Activated CD4-positive, alpha-beta memory T cell treated with anti-CD3 and anti-CD28 coated beads, Interleukin-2, amount 10 ng/mL, durations not matched to agents 7 days and 5 days (primary cell): ENCODE results near the gene RSF1. TPM values are rescaled to one million over a fixed set of nuclear protein-coding genes. Genes with fewer than 3 reads are reported as not detected.

Experiments used
- CTCF ChIA-PET: fragments of 350-600 bp; sonication (Branson Sonifier 250); formaldehyde crosslinking; loops from one replicate; lab custom pipeline; 2021; ENCODE audit warnings: antibody characterized with exemption, inconsistent platforms; lab: Charles Lee
- POLR2A ChIA-PET: fragments of 350-600 bp; sonication (Branson Sonifier 250); formaldehyde crosslinking; loops from one replicate; lab custom pipeline; 2021; ENCODE audit warnings: antibody characterized with exemption; lab: Charles Lee
- DNase-seq: peaks from one replicate; pipeline ENCODE4 v3.0.0-alpha.2; 2020
- H3K27ac Mint-ChIP-seq: one replicate; pipeline ENCODE4 v1.8.0; 2021; ENCODE audit warnings: mild to moderate bottlenecking, mixed read lengths
- H3K27me3 Mint-ChIP-seq: one replicate; pipeline ENCODE4 v1.8.0; 2021; ENCODE audit warnings: mixed read lengths
- H3K36me3 Mint-ChIP-seq: one replicate; pipeline ENCODE4 v1.8.0; 2021; ENCODE audit warnings: low read depth, mixed read lengths
- H3K4me1 Mint-ChIP-seq: one replicate; pipeline ENCODE4 v1.8.0; 2021; ENCODE audit warnings: mixed read lengths
- H3K4me3 Mint-ChIP-seq: one replicate; pipeline ENCODE4 v1.8.0; 2021; ENCODE audit warnings: mild to moderate bottlenecking, mixed read lengths
- H3K9me3 Mint-ChIP-seq: one replicate; pipeline ENCODE4 v1.8.0; 2021; ENCODE audit warnings: mixed read lengths
- total RNA-seq, 2 experiments: library from RNA; stranded (reverse); gene quantifications; one replicate each; pipeline ENCODE4 v1.2.3, GENCODE V29; 2021

The RSF1 gene
- total RNA-seq, 2 experiments from 2014 or later: 58.6 to 62.5 TPM

DNA sequence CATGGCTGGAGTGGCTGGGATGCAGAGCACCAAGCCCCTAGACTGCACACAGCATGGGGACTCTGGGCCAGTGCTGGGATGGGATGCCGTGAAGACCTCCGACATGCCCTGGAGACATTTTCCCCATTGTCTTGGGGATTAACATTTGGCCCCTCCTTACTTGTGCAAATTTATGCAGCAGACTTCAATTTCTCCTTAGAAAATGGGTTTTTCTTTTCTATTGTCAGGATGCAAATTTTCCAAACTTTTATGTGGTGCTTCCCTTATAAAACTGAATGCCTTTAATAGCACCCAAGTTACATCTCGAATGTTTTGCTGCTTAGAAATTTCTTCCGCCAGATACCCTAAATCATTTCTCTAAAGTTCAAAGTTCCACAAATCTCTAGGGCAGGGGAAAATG is 29.2 kb downstream of the RSF1 start:
- Mint-ChIP-seq H3K4me3 (no peak overlapping the region), H3K36me3 (peaks cover 49% of the 10 kb centered on the region), H3K27me3 (no peaks in the 10 kb centered on the region), H3K4me1 (peaks cover 17% of the 10 kb centered on the region), H3K27ac (no peak overlapping the region), H3K9me3 (peaks cover 21% of the 10 kb centered on the region)
- DNase-seq: no peak
- POLR2A ChIA-PET: no interaction called here
- CTCF ChIA-PET: no interaction called here

DNA sequence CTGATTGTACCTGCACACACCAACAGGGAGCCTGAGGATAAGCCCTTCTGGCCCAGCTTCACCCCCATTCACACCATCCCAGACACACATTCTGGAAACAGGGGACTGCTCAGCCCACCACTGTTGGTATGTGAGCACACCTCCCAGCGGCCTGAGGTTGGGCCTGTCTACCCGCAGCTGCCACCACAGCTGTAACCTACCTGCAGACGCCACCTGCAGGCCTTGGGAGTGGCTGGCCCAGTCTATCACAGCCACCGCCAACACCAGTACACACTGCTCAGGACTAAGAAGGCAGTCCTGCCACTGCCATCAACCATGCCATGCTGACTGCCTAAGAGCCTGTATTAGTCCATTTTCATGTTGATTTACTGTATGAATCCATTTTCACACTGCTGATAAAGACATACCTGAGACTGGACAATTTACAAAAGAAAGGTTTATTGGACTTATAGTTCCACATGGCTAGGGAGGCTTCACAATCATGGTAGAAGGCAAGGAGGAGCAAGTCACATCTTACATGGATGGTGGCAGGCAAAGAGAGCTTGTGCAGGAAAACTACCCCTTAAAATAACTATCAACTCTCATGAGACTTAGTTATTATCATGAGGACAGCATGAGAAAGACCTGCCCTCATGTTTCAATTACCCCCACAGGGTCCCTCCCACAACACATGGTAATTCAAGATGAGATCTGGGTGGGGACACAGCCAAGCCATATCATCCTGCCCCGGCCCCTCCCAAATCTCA is 30.6 kb downstream of the RSF1 start:
- no peak overlapping the region for H3K27ac Mint-ChIP-seq
- peaks cover 38% of the 10 kb centered on the region for H3K36me3 Mint-ChIP-seq
- DNase-seq: no peak
- H3K4me1 Mint-ChIP-seq: peaks cover 17% of the 10 kb centered on the region
- CTCF ChIA-PET: no interaction called here
- H3K27me3 Mint-ChIP-seq: no peaks in the 10 kb centered on the region
- POLR2A ChIA-PET: no interaction called here
- H3K9me3 Mint-ChIP-seq: peaks cover 21% of the 10 kb centered on the region
- no peak overlapping the region for H3K4me3 Mint-ChIP-seq

- no peaks in the 10 kb centered on the region for H3K27me3 Mint-ChIP-seq
- no peak overlapping the region for H3K27ac Mint-ChIP-seq
- ChIA-PET POLR2A (interaction anchor here (1.2 kb wide), 1 partner anchor 31 kb away, joined by 3 read pairs; the partner anchor contains the start of gene RSF1), CTCF (no interaction called here)
- H3K9me3 Mint-ChIP-seq: peaks cover 21% of the 10 kb centered on the region
- H3K36me3 Mint-ChIP-seq: peaks cover 38% of the 10 kb centered on the region
- DNase-seq: no peak
- H3K4me1 Mint-ChIP-seq: peaks cover 15% of the 10 kb centered on the region
- H3K4me3 Mint-ChIP-seq: no peak overlapping the region
Measured at GRCh38 chr11:77789061-77789730, 31.3 kb downstream of the RSF1 start.

- ChIA-PET POLR2A (no interaction called here), CTCF (no interaction called here)
- DNase-seq: no peak
- no peak overlapping the region for H3K27ac Mint-ChIP-seq
- no peaks in the 10 kb centered on the region for H3K36me3 Mint-ChIP-seq
- no peaks in the 10 kb centered on the region for H3K9me3 Mint-ChIP-seq
- no peak overlapping the region for H3K4me3 Mint-ChIP-seq
- peaks cover 13% of the 10 kb centered on the region for H3K4me1 Mint-ChIP-seq
- no peaks in the 10 kb centered on the region for H3K27me3 Mint-ChIP-seq
Measured at GRCh38 chr11:77784572-77784971, 36.0 kb downstream of the RSF1 start.

DNA sequence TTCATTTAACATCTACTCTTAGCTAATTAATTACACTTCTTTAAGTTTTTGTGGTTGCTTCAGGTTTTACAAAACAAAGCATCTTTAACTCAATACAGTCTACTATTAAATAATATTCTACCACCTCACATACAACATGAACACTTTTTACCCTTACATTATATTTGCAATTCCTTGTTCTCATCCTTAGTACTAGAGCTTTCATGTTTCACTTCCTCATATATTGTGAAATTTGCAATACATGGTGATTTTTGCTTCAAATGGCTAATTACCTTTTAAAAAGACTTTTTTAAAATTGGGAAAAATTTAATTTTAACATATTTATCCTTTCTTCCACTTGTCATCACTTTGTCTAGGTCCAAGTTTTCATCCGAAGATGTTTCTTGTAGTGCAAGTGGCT is 37.5 kb downstream of the RSF1 start:
- CTCF ChIA-PET: no interaction called here
- POLR2A ChIA-PET: no interaction called here
- DNase-seq: no peak
- H3K27ac Mint-ChIP-seq: no peak overlapping the region
- H3K36me3 Mint-ChIP-seq: no peaks in the 10 kb centered on the region
- H3K4me1 Mint-ChIP-seq: peaks cover 3% of the 10 kb centered on the region
- no peak overlapping the region for H3K4me3 Mint-ChIP-seq
- no peaks in the 10 kb centered on the region for H3K9me3 Mint-ChIP-seq
- H3K27me3 Mint-ChIP-seq: no peaks in the 10 kb centered on the region

DNA sequence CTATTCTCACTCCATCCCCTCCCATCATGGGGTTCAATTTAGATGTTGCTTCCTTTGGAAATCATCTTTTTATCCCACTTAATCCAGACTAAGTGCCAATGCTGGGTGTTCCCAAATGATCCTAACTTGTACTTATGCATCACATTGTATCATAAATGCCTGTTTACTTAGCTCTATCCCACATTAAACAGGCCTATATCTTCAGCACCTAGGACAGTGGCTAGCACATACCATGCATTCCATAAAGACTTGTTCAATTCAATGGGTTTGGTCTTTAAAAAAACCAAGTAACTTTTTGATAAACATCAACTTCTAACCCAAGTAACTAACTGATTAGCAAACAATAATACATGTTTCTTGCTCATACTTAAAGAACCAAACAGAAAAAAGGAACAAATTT is 40.6 kb downstream of the RSF1 start:
- no peak for DNase-seq
- CTCF ChIA-PET: no interaction called here

GRCh38 chr11:77778549-77778948 is 42.0 kb downstream of the RSF1 start:
- Mint-ChIP-seq H3K27ac (no peak overlapping the region), H3K9me3 (no peaks in the 10 kb centered on the region), H3K4me3 (no peak overlapping the region), H3K27me3 (no peaks in the 10 kb centered on the region), H3K4me1 (peaks cover 3% of the 10 kb centered on the region), H3K36me3 (no peaks in the 10 kb centered on the region)
- ChIA-PET POLR2A (no interaction called here), CTCF (interaction anchor here (1.1 kb wide), 1 partner anchor 268 kb away, joined by 3 read pairs; no protein-coding TSS in a partner anchor)
- DNase-seq: no peak

More for the DNA sequence above, 40.6 kb downstream of the RSF1 start:
- Mint-ChIP-seq H3K27me3 (no peaks in the 10 kb centered on the region), H3K36me3 (no peaks in the 10 kb centered on the region), H3K4me1 (peaks cover 1% of the 10 kb centered on the region), H3K4me3 (no peak overlapping the region), H3K9me3 (no peaks in the 10 kb centered on the region), H3K27ac (no peak overlapping the region)
- POLR2A ChIA-PET: interaction anchor here (0.7 kb wide), 1 partner anchor 18 kb away, joined by 3 read pairs; no protein-coding TSS in a partner anchor

GRCh38 chr11:77778118-77778517 is 42.4 kb downstream of the RSF1 start:
- H3K27ac Mint-ChIP-seq: no peak overlapping the region
- CTCF ChIA-PET: interaction anchor here (1.1 kb wide), 1 partner anchor 269 kb away, joined by 3 read pairs; no protein-coding TSS in a partner anchor
- POLR2A ChIA-PET: no interaction called here

DNA sequence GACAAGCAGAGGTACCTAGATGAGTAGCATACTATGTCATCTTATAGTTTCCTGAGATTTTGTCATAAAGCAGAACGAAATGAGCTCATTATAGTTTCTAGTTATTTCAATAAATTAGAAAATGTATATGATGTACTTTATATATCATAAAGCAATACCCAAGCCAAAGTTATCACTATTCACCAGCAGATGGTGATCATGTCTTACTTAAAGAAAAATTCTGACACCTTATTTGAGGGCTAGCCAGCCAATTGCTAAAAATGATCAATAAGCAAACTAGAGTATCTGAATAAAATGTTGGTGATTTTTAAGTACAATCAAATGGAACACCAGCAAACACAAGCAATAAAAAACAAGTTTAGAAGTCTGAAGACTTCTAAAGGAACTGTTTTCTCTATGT is 44.1 kb downstream of the RSF1 start:
- H3K4me1 Mint-ChIP-seq: peaks cover 11% of the 10 kb centered on the region
- no peaks in the 10 kb centered on the region for H3K36me3 Mint-ChIP-seq
- ChIA-PET CTCF (interaction anchor here (0.6 to 1.7 kb wide), 6 partner anchors 218 to 436 kb away, joined by 3 to 9 read pairs (median 5); partner anchors contain the start of gene INTS4), POLR2A (interaction anchor here (0.9 kb wide), 1 partner anchor 218 kb away, joined by 3 read pairs; the partner anchor contains the start of gene INTS4)
- no peaks in the 10 kb centered on the region for H3K9me3 Mint-ChIP-seq
- H3K27me3 Mint-ChIP-seq: no peaks in the 10 kb centered on the region
- no peak overlapping the region for H3K4me3 Mint-ChIP-seq
- H3K27ac Mint-ChIP-seq: no peak overlapping the region
- DNase-seq: no peak

More at GRCh38 chr11:77778118-77778517, 42.4 kb downstream of the RSF1 start:
- no peak for DNase-seq
- Mint-ChIP-seq H3K4me3 (no peak overlapping the region), H3K4me1 (peaks cover 3% of the 10 kb centered on the region), H3K27me3 (no peaks in the 10 kb centered on the region), H3K36me3 (no peaks in the 10 kb centered on the region), H3K9me3 (no peaks in the 10 kb centered on the region)

GRCh38 chr11:77775936-77776335 is 44.6 kb downstream of the RSF1 start:
- H3K27me3 Mint-ChIP-seq: no peaks in the 10 kb centered on the region
- peaks cover 16% of the 10 kb centered on the region for H3K4me1 Mint-ChIP-seq
- H3K4me3 Mint-ChIP-seq: no peak overlapping the region
- CTCF ChIA-PET: interaction anchor here (0.6 to 1.7 kb wide), 6 partner anchors 218 to 437 kb away, joined by 3 to 9 read pairs (median 5); partner anchors contain the start of gene INTS4
- no peak for DNase-seq
- H3K9me3 Mint-ChIP-seq: no peaks in the 10 kb centered on the region
- H3K27ac Mint-ChIP-seq: no peak overlapping the region
- H3K36me3 Mint-ChIP-seq: no peaks in the 10 kb centered on the region
- POLR2A ChIA-PET: interaction anchor here (0.9 kb wide), 1 partner anchor 219 kb away, joined by 3 read pairs; the partner anchor contains the start of gene INTS4

GRCh38 chr11:77771135-77771534 is 49.4 kb downstream of the RSF1 start:
- Mint-ChIP-seq H3K27ac (no peak overlapping the region), H3K9me3 (no peaks in the 10 kb centered on the region), H3K36me3 (no peaks in the 10 kb centered on the region), H3K27me3 (no peaks in the 10 kb centered on the region), H3K4me1 (peaks cover 20% of the 10 kb centered on the region), H3K4me3 (no peak overlapping the region)
- CTCF ChIA-PET: interaction anchor here (0.6 kb wide), 1 partner anchor 286 kb away, joined by 3 read pairs; no protein-coding TSS in a partner anchor
- DNase-seq: no peak
- POLR2A ChIA-PET: no interaction called here

GRCh38 chr11:77770629-77771028 is 49.9 kb downstream of the RSF1 start:
- H3K36me3 Mint-ChIP-seq: no peaks in the 10 kb centered on the region
- CTCF ChIA-PET: interaction anchor here (0.6 to 1.4 kb wide), 2 partner anchors 11 to 286 kb away, joined by 3 to 4 read pairs; no protein-coding TSS in a partner anchor
- H3K4me1 Mint-ChIP-seq: peaks cover 20% of the 10 kb centered on the region
- H3K27ac Mint-ChIP-seq: no peak overlapping the region
- H3K27me3 Mint-ChIP-seq: no peaks in the 10 kb centered on the region
- no peaks in the 10 kb centered on the region for H3K9me3 Mint-ChIP-seq
- POLR2A ChIA-PET: no interaction called here
- DNase-seq: no peak
- H3K4me3 Mint-ChIP-seq: no peak overlapping the region

DNA sequence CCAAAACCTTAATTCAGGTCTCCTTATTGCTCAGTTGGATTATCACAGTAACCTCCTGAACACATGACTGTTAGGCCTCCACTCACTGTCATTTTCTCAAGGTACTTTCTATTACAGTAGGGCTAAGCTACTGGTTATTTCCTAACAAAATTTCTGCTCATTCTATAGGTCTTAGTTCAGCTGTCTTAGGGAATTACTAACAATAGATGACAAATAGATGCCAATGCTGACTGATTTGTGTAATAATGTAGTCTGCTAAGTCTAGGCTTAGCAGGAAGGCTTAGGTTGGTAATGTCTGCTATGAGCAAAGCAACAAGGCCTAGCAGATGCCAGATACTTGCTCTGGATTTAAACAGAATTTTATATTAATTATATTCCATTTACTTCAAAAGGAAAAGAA is 58.1 kb downstream of the RSF1 start:
- Mint-ChIP-seq H3K27ac (no peak overlapping the region), H3K36me3 (peaks cover 25% of the 10 kb centered on the region), H3K27me3 (no peaks in the 10 kb centered on the region), H3K4me3 (no peak overlapping the region), H3K9me3 (no peaks in the 10 kb centered on the region), H3K4me1 (no peaks in the 10 kb centered on the region)
- CTCF ChIA-PET: interaction anchor here (0.7 kb wide), 1 partner anchor 341 kb away, joined by 3 read pairs; no protein-coding TSS in a partner anchor
- DNase-seq: no peak
- POLR2A ChIA-PET: interaction anchor here (0.6 kb wide), 1 partner anchor 17 kb away, joined by 3 read pairs; no protein-coding TSS in a partner anchor
